ENCODE results near the gene CTNNA1.

DNA sequence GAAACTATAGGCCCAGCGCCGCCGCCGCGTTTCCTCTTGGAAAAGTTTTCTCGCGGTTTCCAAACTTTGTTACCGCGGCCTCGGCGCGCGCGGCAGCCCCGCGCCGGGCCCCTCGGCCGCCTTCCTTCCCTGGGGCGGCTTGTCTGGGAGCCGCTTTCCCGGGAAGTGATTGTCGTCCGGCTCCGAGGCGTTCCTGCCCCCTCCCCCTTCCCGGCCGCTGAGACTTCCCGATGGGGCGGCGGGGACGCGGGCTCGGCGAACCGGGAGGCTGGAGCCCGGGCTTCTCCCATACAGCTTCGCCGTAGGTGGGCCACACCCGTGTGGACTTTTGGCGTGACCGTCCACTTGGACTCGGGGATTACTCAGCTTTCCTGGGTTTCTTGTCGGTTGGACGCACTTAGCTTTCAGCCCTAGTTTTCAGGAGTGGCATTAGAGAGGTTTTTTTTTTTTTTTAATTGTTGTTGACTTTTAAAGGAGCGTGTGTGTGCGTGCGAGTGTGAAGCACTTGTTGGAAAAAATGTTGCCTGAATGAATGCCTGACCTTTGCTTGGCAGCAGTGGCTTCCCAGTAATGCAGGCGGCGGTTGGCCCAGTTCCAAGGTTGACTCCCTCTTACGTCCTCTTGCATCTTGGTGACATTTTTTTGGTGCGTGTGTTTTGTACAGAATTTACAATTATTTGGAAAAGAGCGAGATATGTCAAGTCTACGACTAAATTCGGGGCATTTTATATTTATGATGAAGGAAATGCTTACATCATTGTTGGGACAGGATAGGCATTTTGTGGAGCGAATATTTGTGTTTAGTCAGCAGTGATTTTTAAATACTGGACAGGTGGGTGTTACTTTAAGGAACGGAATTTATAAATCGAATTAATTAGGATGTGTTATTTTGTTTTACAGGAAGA lies 821 bp downstream of the CTNNA1 start:
- TF ChIP-seq CTCF (optimal IDR thresholded peaks at IDR 0.05 in 1 of 3, IDR thresholded peaks at IDR 0.05 in 1 of 3, conservative IDR thresholded peaks at IDR 0.05 in 1 of 3; ENCODE audit: extremely low read depth in 1 of 3, insufficient read depth in 2 of 3, low read length in 3 of 3) (no peak), EZH2 (IDR thresholded peaks at IDR 0.05; ENCODE audit: low read length) (no peak)

All from keratinocyte (primary cell).